Astrocyte (in vitro differentiated cells and primary cell): Measurements from ENCODE around the gene SLC24A4. TPM values are rescaled to one million over a fixed set of nuclear protein-coding genes. Genes with fewer than 3 reads are reported as not detected.
"Not testable (repeated sequence)": the region's sequence is repeated elsewhere in the genome, so short reads cannot be mapped to it uniquely, and the experiment has no call there.

ENCODE experiments used
- DNase-seq: peaks from one replicate; pipeline ENCODE4 v3.0.0-alpha.2; 2010; ENCODE audit warnings: low read depth
- FAIRE-seq: peaks from 2 replicates; lab custom pipeline; 2011; peaks lifted over from hg19 to GRCh38; lab: Jason Lieb, UNC
- H2AFZ ChIP-seq: 2 replicates; pipeline ENCODE4 v1.6.0; 2012; ENCODE audit warnings: low read depth, low read length, inconsistent platforms
- H3K27ac ChIP-seq: 2 replicates; pipeline ENCODE4 v1.5.1; 2011; ENCODE audit warnings: low read depth, low read length, inconsistent platforms
- H3K27me3 ChIP-seq: 2 replicates; pipeline ENCODE4 v1.6.0; 2011; ENCODE audit warnings: low read length, inconsistent platforms; ENCODE audit not compliant: insufficient read depth
- H3K36me3 ChIP-seq: 2 replicates; pipeline ENCODE4 v1.5.1; 2011; ENCODE audit warnings: low read length, inconsistent platforms; ENCODE audit not compliant: insufficient read depth
- H3K4me1 ChIP-seq: 2 replicates; pipeline ENCODE4 v1.5.1; 2011; ENCODE audit warnings: low read length, inconsistent platforms; ENCODE audit not compliant: insufficient read depth
- H3K4me2 ChIP-seq: 2 replicates; pipeline ENCODE4 v1.6.0; 2012; ENCODE audit warnings: low read length, inconsistent platforms
- H3K4me3 ChIP-seq: 2 replicates; pipeline ENCODE4 v1.5.1; 2011; ENCODE audit warnings: low read depth, mild to moderate bottlenecking, low read length, inconsistent platforms; ENCODE audit not compliant: insufficient read depth
- H3K79me2 ChIP-seq: 2 replicates; pipeline ENCODE4 v1.6.0; 2012; ENCODE audit warnings: mild to moderate bottlenecking, low read length, inconsistent platforms; ENCODE audit not compliant: insufficient read depth
- H3K9ac ChIP-seq: 2 replicates; pipeline ENCODE4 v1.6.0; 2012; ENCODE audit warnings: mild to moderate bottlenecking, low read length, inconsistent platforms
- H3K9me3 ChIP-seq: 2 replicates; pipeline ENCODE4 v1.5.1; 2012; ENCODE audit warnings: low read depth, mild to moderate bottlenecking, low read length, inconsistent platforms; ENCODE audit not compliant: insufficient read depth
- H4K20me1 ChIP-seq: 2 replicates; pipeline ENCODE4 v1.6.0; 2012; ENCODE audit warnings: low read length, inconsistent platforms; ENCODE audit not compliant: insufficient read depth
- H3K27ac Mint-ChIP-seq: one replicate; pipeline ENCODE4 v1.8.0; 2021; ENCODE audit warnings: mild to moderate bottlenecking, mixed read lengths; ENCODE audit not compliant: unreplicated experiment
- H3K27me3 Mint-ChIP-seq: one replicate; pipeline ENCODE4 v1.8.0; 2021; ENCODE audit warnings: low read depth, mixed read lengths; ENCODE audit not compliant: unreplicated experiment
- H3K36me3 Mint-ChIP-seq: one replicate; pipeline ENCODE4 v1.8.0; 2021; ENCODE audit warnings: low read depth, mixed read lengths; ENCODE audit not compliant: unreplicated experiment
- H3K4me1 Mint-ChIP-seq: one replicate; pipeline ENCODE4 v1.8.0; 2021; ENCODE audit warnings: low read depth, mixed read lengths; ENCODE audit not compliant: unreplicated experiment
- H3K4me3 Mint-ChIP-seq: one replicate; pipeline ENCODE4 v1.8.0; 2021; ENCODE audit warnings: mild to moderate bottlenecking, moderate library complexity, mixed read lengths; ENCODE audit not compliant: unreplicated experiment
- H3K9me3 Mint-ChIP-seq: one replicate; pipeline ENCODE4 v1.8.0; 2021; ENCODE audit warnings: mild to moderate bottlenecking, mixed read lengths; ENCODE audit not compliant: unreplicated experiment
- EZH2 ChIP-seq: IDR thresholded peaks from 2 replicates; pipeline ENCODE4 v1.6.1; 2012; ENCODE audit warnings: mild to moderate bottlenecking, low read length, inconsistent platforms; ENCODE audit not compliant: insufficient read depth
- total RNA-seq: library from RNA; stranded (reverse); gene quantifications from 2 replicates; pipeline ENCODE4 v1.2.1, GENCODE V29; 2021
- TF ChIP-seq, protein P1 (sequence below): IDR thresholded peaks from 2 replicates; pipeline ENCODE4 v1.5.1; 2011; ENCODE audit warnings: low read depth, mild to moderate bottlenecking, inconsistent platforms, low read length, moderate library complexity; ENCODE audit not compliant: insufficient read depth

Gene SLC24A4
- total RNA-seq, 1 donor from 2014 or later: not detected

DNA sequence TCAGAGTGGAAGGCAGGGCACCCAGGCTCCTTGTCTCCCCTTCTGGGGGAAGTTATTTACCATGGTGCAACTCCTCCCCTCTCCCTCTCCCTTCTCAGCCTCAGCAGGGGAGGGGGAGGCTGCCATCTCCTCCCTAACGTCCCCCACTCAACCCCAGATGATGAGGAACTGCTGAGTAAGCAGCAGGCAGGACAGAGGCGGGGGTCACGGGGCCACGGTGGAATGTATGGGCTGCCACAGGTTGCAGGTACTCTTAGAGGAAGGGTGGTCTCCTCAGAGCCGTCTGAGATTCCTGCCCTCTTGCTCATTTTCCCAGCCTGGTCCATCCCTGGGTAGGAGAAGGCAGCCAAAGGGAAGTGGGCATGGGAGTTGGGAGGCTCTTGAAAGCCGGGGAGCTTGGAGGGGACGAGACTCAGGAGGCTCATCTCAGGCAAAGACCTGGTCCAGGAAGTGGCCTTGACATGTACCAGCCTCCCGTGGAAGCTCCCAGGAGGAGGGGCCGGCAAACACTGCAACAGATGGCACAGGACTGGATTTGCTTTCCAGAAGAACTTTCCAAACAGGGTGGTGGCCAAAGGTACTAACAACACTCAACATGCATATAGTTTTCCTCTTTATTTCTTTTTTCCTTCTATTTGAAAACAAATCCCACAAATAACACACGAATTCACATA lies 209.7 kb downstream of the SLC24A4 start:
- TF ChIP-seq, protein P1, sequence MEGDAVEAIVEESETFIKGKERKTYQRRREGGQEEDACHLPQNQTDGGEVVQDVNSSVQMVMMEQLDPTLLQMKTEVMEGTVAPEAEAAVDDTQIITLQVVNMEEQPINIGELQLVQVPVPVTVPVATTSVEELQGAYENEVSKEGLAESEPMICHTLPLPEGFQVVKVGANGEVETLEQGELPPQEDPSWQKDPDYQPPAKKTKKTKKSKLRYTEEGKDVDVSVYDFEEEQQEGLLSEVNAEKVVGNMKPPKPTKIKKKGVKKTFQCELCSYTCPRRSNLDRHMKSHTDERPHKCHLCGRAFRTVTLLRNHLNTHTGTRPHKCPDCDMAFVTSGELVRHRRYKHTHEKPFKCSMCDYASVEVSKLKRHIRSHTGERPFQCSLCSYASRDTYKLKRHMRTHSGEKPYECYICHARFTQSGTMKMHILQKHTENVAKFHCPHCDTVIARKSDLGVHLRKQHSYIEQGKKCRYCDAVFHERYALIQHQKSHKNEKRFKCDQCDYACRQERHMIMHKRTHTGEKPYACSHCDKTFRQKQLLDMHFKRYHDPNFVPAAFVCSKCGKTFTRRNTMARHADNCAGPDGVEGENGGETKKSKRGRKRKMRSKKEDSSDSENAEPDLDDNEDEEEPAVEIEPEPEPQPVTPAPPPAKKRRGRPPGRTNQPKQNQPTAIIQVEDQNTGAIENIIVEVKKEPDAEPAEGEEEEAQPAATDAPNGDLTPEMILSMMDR: no peak
- no peak for TF ChIP-seq EZH2

DNA sequence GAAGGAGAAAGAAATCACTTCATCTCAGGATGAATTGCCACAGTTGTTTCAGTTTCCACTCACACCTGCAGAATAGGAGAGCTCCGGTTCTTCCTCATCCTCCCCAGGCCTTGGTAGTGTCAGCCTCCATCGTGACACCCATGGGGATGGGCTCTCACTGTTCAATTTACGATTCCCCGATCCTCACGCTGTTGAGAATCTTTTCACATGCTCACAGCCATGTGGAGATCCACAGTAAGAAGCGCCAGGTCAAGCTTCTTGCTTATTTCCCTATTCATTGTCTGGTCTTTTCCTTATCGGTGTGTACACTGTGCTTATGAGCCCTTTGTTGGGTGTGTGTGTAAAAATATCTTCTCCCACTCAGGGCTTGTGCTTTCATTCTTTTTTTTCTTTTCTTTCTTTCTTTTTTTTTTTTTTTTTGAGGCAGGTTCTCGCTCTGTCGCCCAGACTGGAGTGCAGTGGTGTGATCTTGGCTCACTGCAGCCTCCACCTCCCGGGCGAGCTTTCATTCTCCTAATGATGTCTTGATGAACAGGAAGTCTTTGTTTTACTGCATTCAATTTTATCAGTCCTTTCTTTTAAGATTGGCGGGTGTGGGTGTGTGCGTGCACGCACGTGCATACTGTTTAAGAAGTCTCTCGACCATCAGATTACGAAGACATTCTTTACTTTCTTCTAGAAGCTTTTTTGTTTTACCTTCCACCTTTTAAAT lies 212.1 kb downstream of the SLC24A4 start:
- Mint-ChIP-seq H3K27ac (no peak overlapping the region), H3K4me1 (peaks cover 26% of the 10 kb centered on the region), H3K4me3 (no peak overlapping the region), H3K36me3 (no peaks in the 10 kb centered on the region), H3K9me3 (peaks cover 3% of the 10 kb centered on the region), H3K27me3 (no peaks in the 10 kb centered on the region)
- H2AFZ ChIP-seq: no peak overlapping the region
- H3K9ac ChIP-seq: no peak overlapping the region
- H4K20me1 ChIP-seq: peaks cover 23% of the 10 kb centered on the region
- TF ChIP-seq, protein P1: no peak
- no peak for TF ChIP-seq EZH2
- no peaks in the 10 kb centered on the region for H3K36me3 ChIP-seq
- FAIRE-seq (no peak), DNase-seq (no peak)
- H3K4me3 ChIP-seq: no peak overlapping the region
- H3K9me3 ChIP-seq: no peaks in the 10 kb centered on the region
- H3K79me2 ChIP-seq: peaks cover 39% of the 10 kb centered on the region
- no peak overlapping the region for H3K4me2 ChIP-seq
- H3K27me3 ChIP-seq: no peaks in the 10 kb centered on the region
- no peak overlapping the region for H3K27ac ChIP-seq
- H3K4me1 ChIP-seq: peaks cover 26% of the 10 kb centered on the region

More for the DNA sequence above, 209.7 kb downstream of the SLC24A4 start:
- H3K4me2 ChIP-seq: no peak overlapping the region
- no peak overlapping the region for H3K27ac ChIP-seq
- Mint-ChIP-seq H3K4me3 (no peak overlapping the region), H3K27ac (no peak overlapping the region), H3K27me3 (no peaks in the 10 kb centered on the region), H3K36me3 (no peaks in the 10 kb centered on the region), H3K4me1 (peaks cover 25% of the 10 kb centered on the region), H3K9me3 (no peaks in the 10 kb centered on the region)
- no peak overlapping the region for H3K9ac ChIP-seq
- H4K20me1 ChIP-seq: peaks cover 29% of the 10 kb centered on the region
- no peaks in the 10 kb centered on the region for H3K9me3 ChIP-seq
- no peaks in the 10 kb centered on the region for H3K36me3 ChIP-seq
- H2AFZ ChIP-seq: no peak overlapping the region
- H3K27me3 ChIP-seq: no peaks in the 10 kb centered on the region
- no peak overlapping the region for H3K4me3 ChIP-seq
- no peak for FAIRE-seq
- no peak for DNase-seq
- peaks cover 13% of the 10 kb centered on the region for H3K4me1 ChIP-seq
- H3K79me2 ChIP-seq: peaks cover 34% of the 10 kb centered on the region

GRCh38 chr14:92536231-92536630 lies 213.3 kb downstream of the SLC24A4 start:
- H3K27me3 Mint-ChIP-seq, H3K9me3 Mint-ChIP-seq, FAIRE-seq, H3K36me3 ChIP-seq, H3K4me3 Mint-ChIP-seq, H3K27ac ChIP-seq, H3K9ac ChIP-seq, H3K9me3 ChIP-seq, H3K27ac Mint-ChIP-seq, H3K4me3 ChIP-seq, H2AFZ ChIP-seq, H3K36me3 Mint-ChIP-seq, H3K27me3 ChIP-seq: not testable (repeated sequence)
- Histone ChIP-seq H4K20me1 (peaks cover 12% of the 10 kb centered on the region), H3K79me2 (peaks cover 31% of the 10 kb centered on the region), H3K4me2 (peak overlapping the region; percentile 44), H3K4me1 (peaks cover 35% of the 10 kb centered on the region)
- H3K4me1 Mint-ChIP-seq: peaks cover 31% of the 10 kb centered on the region
- peak; percentile 78 for DNase-seq
